SK-N-SH treated with all-trans-retinoic acid at 6 μM for 48 hours (cell line): ENCODE results near the gene PRSS3.

Experiments used
- TOX ChIP-seq: fragments of 250-450 bp; sonication (Bioruptor Pico); IDR thresholded peaks from 2 replicates; pipeline ENCODE4 v1.8.0; 2021; ENCODE audit warnings: mild to moderate bottlenecking, moderate library complexity, borderline replicate concordance
- ZFP30 ChIP-seq: fragments of 450-650 bp; formaldehyde crosslinking; IDR thresholded peaks from 2 replicates; pipeline ENCODE4 v1.5.0; 2022; ENCODE audit warnings: mild to moderate bottlenecking, moderate library complexity
- TF ChIP-seq, protein P1 (sequence below): fragments of 250-450 bp; sonication (Bioruptor Pico); IDR thresholded peaks from 2 replicates; pipeline ENCODE4 v1.8.0; 2020; ENCODE audit warnings: mild to moderate bottlenecking, moderate library complexity, borderline replicate concordance
- TF ChIP-seq, protein P2 (sequence below): fragments of 250-450 bp; sonication (Bioruptor Pico); IDR thresholded peaks from 2 replicates; pipeline ENCODE4 v1.5.1; 2020; ENCODE audit warnings: low read depth, mild to moderate bottlenecking, moderate library complexity
- TF ChIP-seq, protein P3 (sequence below): fragments of 250-450 bp; sonication (Bioruptor Pico); IDR thresholded peaks from 2 replicates; pipeline ENCODE4 v1.5.0; 2020; ENCODE audit warnings: mild to moderate bottlenecking, moderate library complexity

- TF ChIP-seq, protein P1, sequence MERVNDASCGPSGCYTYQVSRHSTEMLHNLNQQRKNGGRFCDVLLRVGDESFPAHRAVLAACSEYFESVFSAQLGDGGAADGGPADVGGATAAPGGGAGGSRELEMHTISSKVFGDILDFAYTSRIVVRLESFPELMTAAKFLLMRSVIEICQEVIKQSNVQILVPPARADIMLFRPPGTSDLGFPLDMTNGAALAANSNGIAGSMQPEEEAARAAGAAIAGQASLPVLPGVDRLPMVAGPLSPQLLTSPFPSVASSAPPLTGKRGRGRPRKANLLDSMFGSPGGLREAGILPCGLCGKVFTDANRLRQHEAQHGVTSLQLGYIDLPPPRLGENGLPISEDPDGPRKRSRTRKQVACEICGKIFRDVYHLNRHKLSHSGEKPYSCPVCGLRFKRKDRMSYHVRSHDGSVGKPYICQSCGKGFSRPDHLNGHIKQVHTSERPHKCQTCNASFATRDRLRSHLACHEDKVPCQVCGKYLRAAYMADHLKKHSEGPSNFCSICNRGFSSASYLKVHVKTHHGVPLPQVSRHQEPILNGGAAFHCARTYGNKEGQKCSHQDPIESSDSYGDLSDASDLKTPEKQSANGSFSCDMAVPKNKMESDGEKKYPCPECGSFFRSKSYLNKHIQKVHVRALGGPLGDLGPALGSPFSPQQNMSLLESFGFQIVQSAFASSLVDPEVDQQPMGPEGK (CRISPR knock-in tag): no peak
- TF ChIP-seq TOX (CRISPR knock-in tag): no peak
- no peak for TF ChIP-seq ZFP30 (CRISPR knock-in tag)
- TF ChIP-seq, protein P2, sequence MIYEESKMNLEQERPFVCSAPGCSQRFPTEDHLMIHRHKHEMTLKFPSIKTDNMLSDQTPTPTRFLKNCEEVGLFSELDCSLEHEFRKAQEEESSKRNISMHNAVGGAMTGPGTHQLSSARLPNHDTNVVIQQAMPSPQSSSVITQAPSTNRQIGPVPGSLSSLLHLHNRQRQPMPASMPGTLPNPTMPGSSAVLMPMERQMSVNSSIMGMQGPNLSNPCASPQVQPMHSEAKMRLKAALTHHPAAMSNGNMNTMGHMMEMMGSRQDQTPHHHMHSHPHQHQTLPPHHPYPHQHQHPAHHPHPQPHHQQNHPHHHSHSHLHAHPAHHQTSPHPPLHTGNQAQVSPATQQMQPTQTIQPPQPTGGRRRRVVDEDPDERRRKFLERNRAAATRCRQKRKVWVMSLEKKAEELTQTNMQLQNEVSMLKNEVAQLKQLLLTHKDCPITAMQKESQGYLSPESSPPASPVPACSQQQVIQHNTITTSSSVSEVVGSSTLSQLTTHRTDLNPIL (CRISPR knock-in tag): no peak
- TF ChIP-seq, protein P3, sequence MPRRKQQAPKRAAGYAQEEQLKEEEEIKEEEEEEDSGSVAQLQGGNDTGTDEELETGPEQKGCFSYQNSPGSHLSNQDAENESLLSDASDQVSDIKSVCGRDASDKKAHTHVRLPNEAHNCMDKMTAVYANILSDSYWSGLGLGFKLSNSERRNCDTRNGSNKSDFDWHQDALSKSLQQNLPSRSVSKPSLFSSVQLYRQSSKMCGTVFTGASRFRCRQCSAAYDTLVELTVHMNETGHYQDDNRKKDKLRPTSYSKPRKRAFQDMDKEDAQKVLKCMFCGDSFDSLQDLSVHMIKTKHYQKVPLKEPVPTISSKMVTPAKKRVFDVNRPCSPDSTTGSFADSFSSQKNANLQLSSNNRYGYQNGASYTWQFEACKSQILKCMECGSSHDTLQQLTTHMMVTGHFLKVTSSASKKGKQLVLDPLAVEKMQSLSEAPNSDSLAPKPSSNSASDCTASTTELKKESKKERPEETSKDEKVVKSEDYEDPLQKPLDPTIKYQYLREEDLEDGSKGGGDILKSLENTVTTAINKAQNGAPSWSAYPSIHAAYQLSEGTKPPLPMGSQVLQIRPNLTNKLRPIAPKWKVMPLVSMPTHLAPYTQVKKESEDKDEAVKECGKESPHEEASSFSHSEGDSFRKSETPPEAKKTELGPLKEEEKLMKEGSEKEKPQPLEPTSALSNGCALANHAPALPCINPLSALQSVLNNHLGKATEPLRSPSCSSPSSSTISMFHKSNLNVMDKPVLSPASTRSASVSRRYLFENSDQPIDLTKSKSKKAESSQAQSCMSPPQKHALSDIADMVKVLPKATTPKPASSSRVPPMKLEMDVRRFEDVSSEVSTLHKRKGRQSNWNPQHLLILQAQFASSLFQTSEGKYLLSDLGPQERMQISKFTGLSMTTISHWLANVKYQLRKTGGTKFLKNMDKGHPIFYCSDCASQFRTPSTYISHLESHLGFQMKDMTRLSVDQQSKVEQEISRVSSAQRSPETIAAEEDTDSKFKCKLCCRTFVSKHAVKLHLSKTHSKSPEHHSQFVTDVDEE: no peak
These were observed 18.8 kb upstream of the PRSS3 start for GRCh38 chr9:33776578-33776977.
